MM.1S (cell line): ENCODE results near the gene C11orf54.
"Not testable (repeated sequence)": the region's sequence is repeated elsewhere in the genome, so short reads cannot be mapped to it uniquely, and the experiment has no call there.

ENCODE experiments used
- DNase-seq: peaks from one replicate; pipeline ENCODE4 v3.0.0-alpha.2; 2015
- H2AFZ ChIP-seq: fragments of 300-600 bp; sonication (generic); 2 replicates; pipeline ENCODE4 v1.6.0; 2016; ENCODE audit warnings: antibody characterized with exemption, low read length
- H3F3A ChIP-seq: fragments of 300-600 bp; sonication (generic); 2 replicates; pipeline ENCODE4 v1.6.1; 2016; ENCODE audit warnings: mild to moderate bottlenecking, antibody characterized with exemption, low read length, moderate library complexity, mixed read lengths; ENCODE audit not compliant: insufficient read depth
- H3K27ac ChIP-seq: fragments of 300-600 bp; sonication (generic); 2 replicates; pipeline ENCODE4 v1.5.1; 2016; ENCODE audit warnings: mild to moderate bottlenecking, low read length
- H3K27me3 ChIP-seq: fragments of 300-600 bp; sonication (generic); replicated peaks from 2 replicates; pipeline ENCODE4 v1.6.0; 2016; ENCODE audit warnings: low read length; ENCODE audit not compliant: insufficient read depth
- H3K36me3 ChIP-seq: fragments of 300-600 bp; sonication (generic); replicated peaks from 2 replicates; pipeline ENCODE4 v1.6.1; 2016; ENCODE audit warnings: mild to moderate bottlenecking, low read length, mixed read lengths; ENCODE audit not compliant: insufficient read depth
- H3K4me1 ChIP-seq: fragments of 300-600 bp; sonication (generic); 2 replicates; pipeline ENCODE4 v1.6.1; 2016; ENCODE audit warnings: low read length, mixed read lengths
- H3K4me2 ChIP-seq: fragments of 300-600 bp; sonication (generic); 2 replicates; pipeline ENCODE4 v1.6.0; 2016; ENCODE audit warnings: low read depth, low read length
- H3K4me3 ChIP-seq: fragments of 300-600 bp; sonication (generic); 2 replicates; pipeline ENCODE4 v1.5.1; 2016; ENCODE audit warnings: low read length, mixed read lengths
- H3K79me2 ChIP-seq: fragments of 300-600 bp; sonication (generic); 2 replicates; pipeline ENCODE4 v1.6.1; 2016; ENCODE audit warnings: mixed run types, low read length, mixed read lengths
- H3K9ac ChIP-seq: fragments of 300-600 bp; sonication (generic); 2 replicates; pipeline ENCODE4 v1.6.1; 2016; ENCODE audit warnings: low read length, mixed read lengths
- H3K9me2 ChIP-seq: fragments of 300-600 bp; sonication (generic); replicated peaks from 2 replicates; pipeline ENCODE4 v1.6.1; 2016; ENCODE audit warnings: mild to moderate bottlenecking, low read length, mixed read lengths; ENCODE audit not compliant: insufficient read depth
- H3K9me3 ChIP-seq: fragments of 300-600 bp; sonication (generic); replicated peaks from 2 replicates; pipeline ENCODE4 v1.6.1; 2016; ENCODE audit warnings: mild to moderate bottlenecking, low read length, mixed read lengths; ENCODE audit not compliant: insufficient read depth
- H4K20me1 ChIP-seq: fragments of 300-600 bp; sonication (generic); 2 replicates; pipeline ENCODE4 v1.6.1; 2016; ENCODE audit warnings: mild to moderate bottlenecking, low read length, moderate library complexity, mixed read lengths; ENCODE audit not compliant: insufficient read depth
- EZH2 ChIP-seq: fragments of 300-600 bp; sonication (generic); optimal IDR thresholded peaks from 2 replicates; pipeline ENCODE3; 2017; ENCODE audit warnings: low read depth, mild to moderate bottlenecking, antibody characterized with exemption, low read length, mixed read lengths
- EZH2phosphoT487 ChIP-seq: fragments of 300-600 bp; sonication (generic); IDR thresholded peaks from 2 replicates; pipeline ENCODE4 v1.6.1; 2018; ENCODE audit warnings: antibody characterized with exemption, low read length
- TF ChIP-seq, protein P1 (sequence below): fragments of 300-600 bp; sonication (generic); IDR thresholded peaks from 2 replicates; pipeline ENCODE4 v1.5.1; 2016; ENCODE audit warnings: antibody characterized with exemption, low read length, mixed read lengths

Gene C11orf54

GRCh38 chr11:93743291-93743690 lies 1.8 kb downstream of the C11orf54 start:
- Histone ChIP-seq H3K27ac (no peak overlapping the region), H3K4me3 (no peak overlapping the region), H3K27me3 (no peaks in the 10 kb centered on the region), H3K9me2 (no peaks in the 10 kb centered on the region), H3K4me1 (0 out of 2 replicates have a peak, but pooled peaks cover 3% of the 10 kb centered on the region), H4K20me1 (peaks cover 12% of the 10 kb centered on the region; the same call in 1 of the 2 replicates), H3K9ac (no peak overlapping the region), H3K79me2 (peaks cover 50% of the 10 kb centered on the region), H2AFZ (no peak overlapping the region), H3F3A (peaks cover 35% of the 10 kb centered on the region), H3K36me3 (peaks cover 5% of the 10 kb centered on the region; the same call in 1 of the 2 replicates), H3K4me2 (no peak overlapping the region), H3K9me3 (no peaks in the 10 kb centered on the region)
- no peak for DNase-seq
- TF ChIP-seq EZH2 = no peak
- TF ChIP-seq, protein P1, sequence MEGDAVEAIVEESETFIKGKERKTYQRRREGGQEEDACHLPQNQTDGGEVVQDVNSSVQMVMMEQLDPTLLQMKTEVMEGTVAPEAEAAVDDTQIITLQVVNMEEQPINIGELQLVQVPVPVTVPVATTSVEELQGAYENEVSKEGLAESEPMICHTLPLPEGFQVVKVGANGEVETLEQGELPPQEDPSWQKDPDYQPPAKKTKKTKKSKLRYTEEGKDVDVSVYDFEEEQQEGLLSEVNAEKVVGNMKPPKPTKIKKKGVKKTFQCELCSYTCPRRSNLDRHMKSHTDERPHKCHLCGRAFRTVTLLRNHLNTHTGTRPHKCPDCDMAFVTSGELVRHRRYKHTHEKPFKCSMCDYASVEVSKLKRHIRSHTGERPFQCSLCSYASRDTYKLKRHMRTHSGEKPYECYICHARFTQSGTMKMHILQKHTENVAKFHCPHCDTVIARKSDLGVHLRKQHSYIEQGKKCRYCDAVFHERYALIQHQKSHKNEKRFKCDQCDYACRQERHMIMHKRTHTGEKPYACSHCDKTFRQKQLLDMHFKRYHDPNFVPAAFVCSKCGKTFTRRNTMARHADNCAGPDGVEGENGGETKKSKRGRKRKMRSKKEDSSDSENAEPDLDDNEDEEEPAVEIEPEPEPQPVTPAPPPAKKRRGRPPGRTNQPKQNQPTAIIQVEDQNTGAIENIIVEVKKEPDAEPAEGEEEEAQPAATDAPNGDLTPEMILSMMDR = no peak
- no peak for TF ChIP-seq EZH2phosphoT487

DNA sequence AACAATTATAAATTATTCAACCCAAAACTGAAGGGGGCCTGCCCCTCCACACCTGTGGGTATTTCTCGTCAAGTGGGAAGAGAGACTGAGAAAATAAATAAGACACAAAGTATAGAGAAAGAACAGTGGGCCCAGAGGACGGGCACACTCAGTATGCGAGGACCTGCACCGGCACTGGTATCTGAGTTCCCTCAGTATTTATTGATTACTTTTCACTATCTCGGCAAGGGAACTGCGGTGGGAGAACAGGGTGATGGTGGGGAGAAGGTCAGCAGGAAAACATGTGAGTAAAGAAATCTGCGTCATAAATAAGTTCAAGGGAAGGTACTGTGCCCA lies 3.2 kb downstream of the C11orf54 start:
- H3K27me3 ChIP-seq = no peaks in the 10 kb centered on the region
- no peak overlapping the region for H3K4me2 ChIP-seq
- 0 out of 2 replicates have a peak, but pooled peaks cover 2% of the 10 kb centered on the region for H3K36me3 ChIP-seq
- H3K9me2 ChIP-seq = no peaks in the 10 kb centered on the region
- no peak overlapping the region for H2AFZ ChIP-seq
- TF ChIP-seq, protein P1 = no peak
- TF ChIP-seq EZH2phosphoT487 (no peak), EZH2 (no peak)
- no peak for DNase-seq
- 0 out of 2 replicates have a peak, but pooled peaks cover 3% of the 10 kb centered on the region for H3K4me1 ChIP-seq
- H3F3A ChIP-seq = peaks cover 22% of the 10 kb centered on the region
- no peak overlapping the region for H3K9ac ChIP-seq
- no peak overlapping the region for H3K27ac ChIP-seq
- no peaks in the 10 kb centered on the region for H3K9me3 ChIP-seq
- H3K79me2 ChIP-seq = peaks cover 36% of the 10 kb centered on the region
- H4K20me1 ChIP-seq = no peaks in the 10 kb centered on the region
- no peak overlapping the region for H3K4me3 ChIP-seq

GRCh38 chr11:93745005-93745755 lies 3.7 kb downstream of the C11orf54 start:
- H3K4me1 ChIP-seq, H4K20me1 ChIP-seq, H2AFZ ChIP-seq, H3K9me3 ChIP-seq, H3K27ac ChIP-seq, H3K4me3 ChIP-seq, H3K36me3 ChIP-seq, H3K4me2 ChIP-seq, H3K27me3 ChIP-seq, DNase-seq, H3K9ac ChIP-seq, H3K9me2 ChIP-seq: not testable (repeated sequence)
- Histone ChIP-seq H3F3A (peaks cover 17% of the 10 kb centered on the region), H3K79me2 (peaks cover 31% of the 10 kb centered on the region)

- Histone ChIP-seq H3F3A (peaks cover 8% of the 10 kb centered on the region), H3K9ac (no peak overlapping the region), H3K79me2 (peaks cover 22% of the 10 kb centered on the region), H3K27ac (no peak overlapping the region), H4K20me1 (no peaks in the 10 kb centered on the region), H3K4me3 (no peak overlapping the region), H3K36me3 (0 out of 2 replicates have a peak, but pooled peaks cover 2% of the 10 kb centered on the region), H3K4me1 (0 out of 2 replicates have a peak, but pooled peaks cover 3% of the 10 kb centered on the region), H3K9me3 (no peaks in the 10 kb centered on the region), H2AFZ (no peak overlapping the region), H3K27me3 (no peaks in the 10 kb centered on the region), H3K4me2 (no peak overlapping the region), H3K9me2 (no peaks in the 10 kb centered on the region)
- DNase-seq = no peak
- TF ChIP-seq EZH2phosphoT487 = no peak
- TF ChIP-seq, protein P1 = no peak
- no peak for TF ChIP-seq EZH2
These were observed 4.6 kb downstream of the C11orf54 start for GRCh38 chr11:93746101-93746500.
